H9 (cell line): ENCODE measurements around the gene TUBB4B. TPM values are rescaled to one million over a fixed set of nuclear protein-coding genes. Genes with fewer than 3 reads are reported as not detected.

ENCODE experiments used
- DNase-seq: peaks from one replicate; pipeline ENCODE4 v3.0.0-alpha.2; 2017
- H2AFZ ChIP-seq: one replicate; pipeline ENCODE4 v1.6.1; 2013; ENCODE audit warnings: mild to moderate bottlenecking, low read length, control low read depth, moderate library complexity
- H2AK5ac ChIP-seq: 2 replicates; pipeline ENCODE4 v1.6.1; 2013; ENCODE audit warnings: low read length, control low read depth, mixed read lengths; ENCODE audit not compliant: insufficient read length
- H2BK120ac ChIP-seq: one replicate; pipeline ENCODE4 v1.6.1; 2013; ENCODE audit warnings: low read depth, mild to moderate bottlenecking, low read length, control low read depth, inconsistent platforms; ENCODE audit not compliant: poor library complexity, severe bottlenecking
- H2BK12ac ChIP-seq: 2 replicates; pipeline ENCODE4 v1.6.1; 2013; ENCODE audit warnings: low read length, control low read depth, mixed read lengths, low read depth; ENCODE audit not compliant: insufficient read length
- H2BK15ac ChIP-seq: 2 replicates; pipeline ENCODE4 v1.6.1; 2013; ENCODE audit warnings: low read depth, low read length, control low read depth
- H2BK20ac ChIP-seq: one replicate; pipeline ENCODE4 v1.6.1; 2013; ENCODE audit warnings: low read depth, mild to moderate bottlenecking, low read length, control low read depth, inconsistent platforms; ENCODE audit not compliant: poor library complexity, severe bottlenecking
- H2BK5ac ChIP-seq: 2 replicates; pipeline ENCODE4 v1.6.1; 2013; ENCODE audit warnings: low read length, control low read depth, mixed read lengths; ENCODE audit not compliant: insufficient read length
- H3K14ac ChIP-seq: 2 replicates; pipeline ENCODE4 v1.6.1; 2013; ENCODE audit warnings: low read length, control low read depth; ENCODE audit not compliant: insufficient read depth
- H3K18ac ChIP-seq: 2 replicates; pipeline ENCODE4 v1.6.1; 2013; ENCODE audit warnings: low read depth, mild to moderate bottlenecking, mixed read lengths, low read length, control low read depth; ENCODE audit not compliant: insufficient read length
- H3K23ac ChIP-seq: 2 replicates; pipeline ENCODE4 v1.6.1; 2013; ENCODE audit warnings: low read length, control low read depth, mixed read lengths, low read depth; ENCODE audit not compliant: insufficient read length
- H3K23me2 ChIP-seq: 2 replicates; pipeline ENCODE4 v1.6.1; 2013; ENCODE audit warnings: low read depth, mild to moderate bottlenecking, mixed read lengths, low read length, control low read depth; ENCODE audit not compliant: insufficient read length, poor library complexity, severe bottlenecking
- H3K27ac ChIP-seq: 2 replicates; pipeline ENCODE4 v1.5.1; 2013; ENCODE audit warnings: low read length, control low read depth, mixed read lengths, low read depth; ENCODE audit not compliant: insufficient read length
- H3K27me3 ChIP-seq: 2 replicates; pipeline ENCODE4 v1.6.1; 2013; ENCODE audit warnings: low read length, control low read depth, inconsistent platforms; ENCODE audit not compliant: insufficient read depth
- H3K4ac ChIP-seq: 2 replicates; pipeline ENCODE4 v1.6.1; 2013; ENCODE audit warnings: low read depth, mild to moderate bottlenecking, control low read depth, inconsistent platforms, low read length, moderate library complexity
- H3K4me1 ChIP-seq: 2 replicates; pipeline ENCODE4 v1.6.1; 2013; ENCODE audit warnings: low read length, control low read depth, inconsistent platforms; ENCODE audit not compliant: insufficient read depth
- H3K4me2 ChIP-seq: 2 replicates; pipeline ENCODE4 v1.6.1; 2013; ENCODE audit warnings: low read length, control low read depth, mixed read lengths; ENCODE audit not compliant: insufficient read length, insufficient read depth
- H3K56ac ChIP-seq: 2 replicates; pipeline ENCODE4 v1.6.1; 2013; ENCODE audit warnings: low read depth, mild to moderate bottlenecking, mixed read lengths, low read length, control low read depth; ENCODE audit not compliant: insufficient read length
- H3K79me1 ChIP-seq: 2 replicates; pipeline ENCODE4 v1.6.1; 2013; ENCODE audit warnings: low read depth, mild to moderate bottlenecking, moderate library complexity, low read length, control low read depth, inconsistent platforms; ENCODE audit not compliant: insufficient read depth, poor library complexity, severe bottlenecking
- H3K79me2 ChIP-seq: 2 replicates; pipeline ENCODE4 v1.6.1; 2013; ENCODE audit warnings: low read length, control low read depth, inconsistent platforms; ENCODE audit not compliant: insufficient read depth
- H3K9ac ChIP-seq: 2 replicates; pipeline ENCODE4 v1.6.1; 2013; ENCODE audit warnings: low read length, control low read depth, mixed read lengths; ENCODE audit not compliant: insufficient read length; ENCODE audit errors: extremely low read depth
- H3K9me3 ChIP-seq: one replicate; pipeline ENCODE4 v1.6.1; 2013; ENCODE audit warnings: low read depth, low read length, inconsistent platforms; ENCODE audit not compliant: control insufficient read depth
- H3T11ph ChIP-seq: one replicate; pipeline ENCODE4 v1.6.1; 2013; ENCODE audit warnings: mild to moderate bottlenecking, low read length, control low read depth, inconsistent platforms
- H4K20me1 ChIP-seq: one replicate; pipeline ENCODE4 v1.6.1; 2013; ENCODE audit not compliant: control insufficient read depth, insufficient read length, insufficient read depth
- H4K5ac ChIP-seq: 2 replicates; pipeline ENCODE4 v1.6.1; 2013; ENCODE audit warnings: low read depth, mild to moderate bottlenecking, mixed read lengths, low read length, control low read depth; ENCODE audit not compliant: insufficient read length
- H4K8ac ChIP-seq: replicated peaks from 2 replicates; pipeline ENCODE4 v1.6.1; 2013; ENCODE audit warnings: low read length, control low read depth, mixed read lengths, low read depth; ENCODE audit not compliant: insufficient read length
- H4K91ac ChIP-seq: 2 replicates; pipeline ENCODE4 v1.6.1; 2013; ENCODE audit warnings: low read depth, mild to moderate bottlenecking, moderate library complexity, mixed read lengths, low read length, control low read depth; ENCODE audit not compliant: insufficient read length
- H3K27ac Mint-ChIP-seq, 3 experiments: 2 replicates in 2 of 3; 3 replicates in 1 of 3; pipeline ENCODE4 v1.8.0; 2020 to 2021; ENCODE audit warnings: mixed read lengths in 3 of 3, mild to moderate bottlenecking in 1 of 3, moderate library complexity in 1 of 3
- H3K27me3 Mint-ChIP-seq: 2 replicates; pipeline ENCODE4 v1.8.0; 2021; ENCODE audit warnings: low read depth, mild to moderate bottlenecking, moderate library complexity, mixed read lengths
- H3K36me3 Mint-ChIP-seq, 3 experiments: 2 replicates in 2 of 3; 3 replicates in 1 of 3; pipeline ENCODE4 v1.8.0; 2020 to 2021; ENCODE audit warnings: low read depth in 3 of 3, mixed read lengths in 3 of 3; ENCODE audit not compliant: insufficient read depth in 1 of 3
- H3K4me1 Mint-ChIP-seq, 2 experiments: 2 replicates each; pipeline ENCODE4 v1.8.0; 2020; ENCODE audit warnings: mixed read lengths in 2 of 2
- H3K4me3 Mint-ChIP-seq, 2 experiments: 2 replicates in 1 of 2; 3 replicates in 1 of 2; pipeline ENCODE4 v1.8.0; 2020 to 2021; ENCODE audit warnings: mild to moderate bottlenecking in 2 of 2, mixed read lengths in 2 of 2, moderate library complexity in 1 of 2
- H3K9me3 Mint-ChIP-seq, 2 experiments: 2 replicates in 1 of 2; 3 replicates in 1 of 2; pipeline ENCODE4 v1.8.0; 2020; ENCODE audit warnings: mild to moderate bottlenecking in 2 of 2, mixed read lengths in 2 of 2, moderate library complexity in 1 of 2
- WGBS: extraction: QIAGEN DNeasy Blood & Tissue Kit; methylation state at CpG from one replicate; pipeline ENCODE4 v1.1.7; 2013; ENCODE audit warnings: missing lambda C conversion rate, low lambda C conversion rate, mixed read lengths; ENCODE audit not compliant: insufficient read length; ENCODE audit errors: extremely low coverage; 5-methylcytosine and 5-hydroxymethylcytosine counted together
- total RNA-seq: library from RNA; stranded (reverse); gene quantifications from 2 replicates; pipeline ENCODE4 v1.2.1, GENCODE V29; 2021
- TF ChIP-seq, protein P1 (sequence below): fragments of 200-600 bp; sonication (generic); conservative IDR thresholded peaks from 3 replicates; pipeline ENCODE4 v1.8.0; 2021; ENCODE audit warnings: antibody characterized with exemption, mild to moderate bottlenecking

Gene TUBB4B
- total RNA-seq, 1 experiment from 2014 or later: 378 TPM

DNA sequence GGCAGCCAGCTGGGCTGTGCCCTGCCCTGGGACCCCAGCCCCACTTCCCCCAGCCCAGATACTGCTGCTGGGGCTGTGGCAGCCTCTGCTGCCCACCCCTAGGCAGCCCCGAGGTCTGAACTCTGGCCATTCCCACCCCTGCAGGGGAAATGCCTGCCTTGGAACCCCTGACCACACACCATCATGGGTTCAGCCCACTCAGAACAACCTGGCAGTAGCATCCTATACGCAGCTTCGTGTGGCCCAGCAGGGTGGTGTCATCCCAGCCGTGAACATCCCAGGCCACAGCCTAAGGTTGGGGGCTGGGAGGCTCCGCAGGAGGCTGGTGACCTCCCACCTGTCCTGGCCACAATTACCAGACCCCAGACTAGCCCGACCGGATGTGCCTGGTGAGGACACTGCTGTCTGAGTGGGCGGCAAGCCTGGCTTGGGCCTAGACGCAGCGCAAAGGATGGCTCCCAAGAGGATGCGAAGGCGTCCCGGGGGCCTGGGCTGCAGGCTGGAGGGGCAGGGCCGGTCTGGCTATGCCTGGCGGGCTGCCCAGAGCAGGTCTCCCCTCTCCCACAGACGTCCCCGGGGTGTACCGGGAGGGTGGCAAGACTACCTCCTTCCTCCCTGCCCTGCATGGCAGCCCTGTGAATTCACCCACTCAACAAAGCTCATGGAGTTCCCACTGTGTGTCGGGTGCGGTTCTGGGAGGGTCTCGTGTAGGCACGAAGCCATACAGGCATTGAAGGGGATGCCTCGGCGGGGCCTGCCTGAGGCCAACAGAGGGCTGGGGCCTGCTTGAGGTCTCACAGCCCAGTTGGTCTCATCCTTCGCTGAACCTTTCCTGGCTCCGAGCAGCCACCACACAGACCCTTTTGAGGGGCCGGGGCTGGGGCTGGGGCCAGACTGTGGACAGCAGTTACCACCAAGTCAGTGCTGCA is 11.9 kb upstream of the TUBB4B start:
- Histone ChIP-seq H3K23me2 (peaks cover 4% of the 10 kb centered on the region), H3K9ac (no peak overlapping the region), H4K8ac (no peak overlapping the region), H3K23ac (no peak overlapping the region), H3K79me2 (no peaks in the 10 kb centered on the region), H2AFZ (no peak overlapping the region), H3K56ac (no peak overlapping the region), H2BK12ac (no peak overlapping the region), H3K27me3 (no peaks in the 10 kb centered on the region), H3K4me2 (no peak overlapping the region), H3K18ac (no peak overlapping the region), H3K4ac (no peak overlapping the region), H2BK120ac (no peak overlapping the region), H4K5ac (no peak overlapping the region), H2AK5ac (no peak overlapping the region), H3K9me3 (no peaks in the 10 kb centered on the region), H3K4me1 (no peaks in the 10 kb centered on the region), H2BK15ac (no peak overlapping the region), H2BK20ac (no peak overlapping the region), H3K27ac (no peak overlapping the region), H2BK5ac (no peak overlapping the region), H3K79me1 (no peaks in the 10 kb centered on the region), H4K91ac (no peak overlapping the region), H3K14ac (no peak overlapping the region), H4K20me1 (no peaks in the 10 kb centered on the region), H3T11ph (no peak overlapping the region)
- Mint-ChIP-seq H3K4me3 (no peak overlapping the region), H3K9me3 (no peaks in the 10 kb centered on the region), H3K36me3 (no peaks in the 10 kb centered on the region), H3K4me1 (peaks cover 2 to 3% of the 10 kb centered on the region in 2 experiments), H3K27ac (no peak overlapping the region), H3K27me3 (no peaks in the 10 kb centered on the region; the same call in 1 of the 2 replicates)
- DNase-seq: no peak
- WGBS: no CpG with 5 or more reads among the region's 27 CpGs
- TF ChIP-seq, protein P1, sequence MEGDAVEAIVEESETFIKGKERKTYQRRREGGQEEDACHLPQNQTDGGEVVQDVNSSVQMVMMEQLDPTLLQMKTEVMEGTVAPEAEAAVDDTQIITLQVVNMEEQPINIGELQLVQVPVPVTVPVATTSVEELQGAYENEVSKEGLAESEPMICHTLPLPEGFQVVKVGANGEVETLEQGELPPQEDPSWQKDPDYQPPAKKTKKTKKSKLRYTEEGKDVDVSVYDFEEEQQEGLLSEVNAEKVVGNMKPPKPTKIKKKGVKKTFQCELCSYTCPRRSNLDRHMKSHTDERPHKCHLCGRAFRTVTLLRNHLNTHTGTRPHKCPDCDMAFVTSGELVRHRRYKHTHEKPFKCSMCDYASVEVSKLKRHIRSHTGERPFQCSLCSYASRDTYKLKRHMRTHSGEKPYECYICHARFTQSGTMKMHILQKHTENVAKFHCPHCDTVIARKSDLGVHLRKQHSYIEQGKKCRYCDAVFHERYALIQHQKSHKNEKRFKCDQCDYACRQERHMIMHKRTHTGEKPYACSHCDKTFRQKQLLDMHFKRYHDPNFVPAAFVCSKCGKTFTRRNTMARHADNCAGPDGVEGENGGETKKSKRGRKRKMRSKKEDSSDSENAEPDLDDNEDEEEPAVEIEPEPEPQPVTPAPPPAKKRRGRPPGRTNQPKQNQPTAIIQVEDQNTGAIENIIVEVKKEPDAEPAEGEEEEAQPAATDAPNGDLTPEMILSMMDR: no peak
